Central memory CD4-positive, alpha-beta T cell (primary cell): ENCODE measurements around the gene LIPI.
A peak's percentile ranks its signal among the peaks of the same experiment; 100 is the strongest.
"Not testable (repeated sequence)": the region's sequence is repeated elsewhere in the genome, so short reads cannot be mapped to it uniquely, and the experiment has no call there.

Experiments
- DNase-seq: peaks from one replicate; pipeline ENCODE4 v3.0.0; 2022
- total RNA-seq, 3 experiments: gene quantifications; one replicate each; lab custom pipeline; 2026; lab: John Stamatoyannopoulos, UW

LIPI gene
- total RNA-seq, result 0 reads per million in 3 experiments

GRCh38 chr21:14210738-14211137 is at the start of gene LIPI:
TSS of gene LIPI (minus strand) at chr21:14210955. CDS start at chr21:14210845, 110 bp downstream.
- no peak for DNase-seq

GRCh38 chr21:14260174-14260764 is 49.5 kb upstream of the LIPI start:
- no peak for DNase-seq

- peak; percentile 12 for DNase-seq
Measured at GRCh38 chr21:14259747-14260146, 49.0 kb upstream of the LIPI start.

GRCh38 chr21:14251336-14251735 is 40.6 kb upstream of the LIPI start:
- DNase-seq, result no peak

GRCh38 chr21:14245711-14246110 is 35.0 kb upstream of the LIPI start:
- no peak for DNase-seq

GRCh38 chr21:14244911-14245310 is 34.2 kb upstream of the LIPI start:
- no peak for DNase-seq

- DNase-seq, result no peak
Measured at GRCh38 chr21:14243874-14244273, 33.1 kb upstream of the LIPI start.

- DNase-seq, result no peak
Measured at GRCh38 chr21:14243461-14243860, 32.7 kb upstream of the LIPI start.

- DNase-seq, result no peak
Measured at GRCh38 chr21:14241297-14241696, 30.5 kb upstream of the LIPI start.

- no peak for DNase-seq
Measured at GRCh38 chr21:14239281-14239680, 28.5 kb upstream of the LIPI start.

GRCh38 chr21:14236180-14236579 is 25.4 kb upstream of the LIPI start:
- no peak for DNase-seq

- DNase-seq, result no peak
Measured at GRCh38 chr21:14235101-14235500, 24.3 kb upstream of the LIPI start.

- DNase-seq, result no peak
Measured at GRCh38 chr21:14229399-14229798, 18.6 kb upstream of the LIPI start.

GRCh38 chr21:14223365-14223764 is 12.6 kb upstream of the LIPI start:
- DNase-seq, result no peak

GRCh38 chr21:14215971-14216641 is 5.4 kb upstream of the LIPI start, which contains the start of gene RBM11:
TSS of gene RBM11 (plus strand) at chr21:14216157. CDS start at chr21:14216187, 30 bp downstream.
- DNase-seq, result peak; percentile 70

GRCh38 chr21:14213164-14213563 is 2.4 kb upstream of the LIPI start:
- no peak for DNase-seq

GRCh38 chr21:14206222-14206621 is 4.5 kb downstream of the LIPI start:
- DNase-seq, result no peak

- not testable (repeated sequence) for DNase-seq
Measured at GRCh38 chr21:14166463-14167223, 44.1 kb downstream of the LIPI start.

- DNase-seq, result no peak
Measured at GRCh38 chr21:14143999-14144398, 66.8 kb downstream of the LIPI start.

GRCh38 chr21:14124266-14124665 is 86.5 kb downstream of the LIPI start:
- DNase-seq, result no peak

GRCh38 chr21:14121719-14122118 is 89.0 kb downstream of the LIPI start:
- no peak for DNase-seq

- DNase-seq, result no peak
Measured at GRCh38 chr21:14120091-14120734, 90.5 kb downstream of the LIPI start.

- no peak for DNase-seq
Measured at GRCh38 chr21:14119038-14119437, 91.7 kb downstream of the LIPI start.
